HepG2 (cell line): ENCODE data around the gene IQCE. TPM values are rescaled to one million over a fixed set of nuclear protein-coding genes. Genes with fewer than 3 reads are reported as not detected.

ENCODE experiments used
- CTCF ChIP-seq: sonication (generic); formaldehyde crosslinking; IDR thresholded peaks from 2 replicates; pipeline ENCODE4 v1.5.0; 2020; ENCODE audit warnings: mild to moderate bottlenecking, missing genetic modification reagents, moderate library complexity
- EP300 ChIP-seq, 3 experiments: sonication (generic) in 1 of 3; formaldehyde crosslinking in 1 of 3; IDR thresholded peaks; 2 replicates each; pipeline versions ENCODE4 v1.5.1 to v1.6.1; 2011 to 2020; ENCODE audit warnings: low read depth in 2 of 3, low read length in 2 of 3, borderline replicate concordance in 1 of 3, improper control_type of control experiment in 1 of 3, mild to moderate bottlenecking in 1 of 3, missing genetic modification reagents in 1 of 3, moderate library complexity in 1 of 3
- GABPB1 ChIP-seq: IDR thresholded peaks from 2 replicates; pipeline ENCODE4 v1.6.1; 2016; ENCODE audit warnings: mild to moderate bottlenecking, missing genetic modification reagents, moderate library complexity, missing compliant biosample characterization
- HNF4G ChIP-seq, 2 experiments: sonication (generic) in 1 of 2; formaldehyde crosslinking in 1 of 2; IDR thresholded peaks; 2 replicates each; pipeline versions ENCODE4 v1.4.0 to v1.6.1; 2011 to 2020; ENCODE audit warnings: borderline replicate concordance in 2 of 2, low read depth in 2 of 2, mild to moderate bottlenecking in 2 of 2, low read length in 1 of 2, missing genetic modification reagents in 1 of 2, moderate library complexity in 1 of 2
- JDP2 ChIP-seq: sonication (generic); formaldehyde crosslinking; IDR thresholded peaks from 2 replicates; pipeline ENCODE4 v1.8.1; 2022; ENCODE audit warnings: missing genetic modification reagents, borderline replicate concordance
- KDM5B ChIP-seq: sonication (generic); formaldehyde crosslinking; IDR thresholded peaks from 2 replicates; pipeline ENCODE4 v1.4.0; 2020; ENCODE audit warnings: missing genetic modification reagents, mild to moderate bottlenecking, borderline replicate concordance
- LRRFIP1 ChIP-seq: sonication (generic); formaldehyde crosslinking; conservative IDR thresholded peaks from 2 replicates; pipeline ENCODE4 v1.4.0; 2020; ENCODE audit warnings: missing genetic modification reagents
- MED1 ChIP-seq: sonication (generic); formaldehyde crosslinking; IDR thresholded peaks from 2 replicates; pipeline ENCODE4 v1.4.0; 2020; ENCODE audit warnings: missing genetic modification reagents
- PAF1 ChIP-seq: IDR thresholded peaks from 2 replicates; pipeline ENCODE4 v1.6.1; 2016; ENCODE audit warnings: missing genetic modification reagents, missing compliant biosample characterization
- REST ChIP-seq, 2 experiments: IDR thresholded peaks; 2 replicates each; pipeline ENCODE4 v1.6.1; 2011 to 2012; ENCODE audit warnings: low read length in 2 of 2, borderline replicate concordance in 1 of 2, low read depth in 1 of 2, mild to moderate bottlenecking in 1 of 2, moderate library complexity in 1 of 2
- REXO4 ChIP-seq: sonication (generic); formaldehyde crosslinking; IDR thresholded peaks from 2 replicates; pipeline ENCODE4 v1.8.0; 2022; ENCODE audit warnings: missing genetic modification reagents, mild to moderate bottlenecking, borderline replicate concordance
- SPEN ChIP-seq: sonication (generic); formaldehyde crosslinking; IDR thresholded peaks from 2 replicates; pipeline ENCODE4 v1.5.1; 2020; ENCODE audit warnings: low read depth, mild to moderate bottlenecking, missing genetic modification reagents
- ZBTB7B ChIP-seq: sonication (generic); formaldehyde crosslinking; IDR thresholded peaks from 2 replicates; pipeline ENCODE4 v1.4.0; 2020; ENCODE audit warnings: missing genetic modification reagents
- ZNF430 ChIP-seq: sonication (generic); formaldehyde crosslinking; IDR thresholded peaks from 2 replicates; pipeline ENCODE4 v1.9.0; 2021; ENCODE audit warnings: mild to moderate bottlenecking, missing genetic modification reagents
- ZNF556 ChIP-seq: sonication (generic); formaldehyde crosslinking; IDR thresholded peaks from 2 replicates; pipeline ENCODE4 v1.4.0; 2020; ENCODE audit warnings: mild to moderate bottlenecking, missing genetic modification reagents, borderline replicate concordance
- ZNF564 ChIP-seq: sonication (generic); formaldehyde crosslinking; IDR thresholded peaks from 2 replicates; pipeline ENCODE4 v1.8.1; 2023; ENCODE audit warnings: mild to moderate bottlenecking, missing genetic modification reagents
- ZNF576 ChIP-seq: sonication (generic); formaldehyde crosslinking; IDR thresholded peaks from 2 replicates; pipeline ENCODE4 v1.4.0; 2020; ENCODE audit warnings: mild to moderate bottlenecking, missing genetic modification reagents
- ZNF629 ChIP-seq: sonication (generic); formaldehyde crosslinking; conservative IDR thresholded peaks from 2 replicates; pipeline ENCODE4 v1.5.0; 2020; ENCODE audit warnings: missing genetic modification reagents
- ZNF709 ChIP-seq: sonication (generic); formaldehyde crosslinking; IDR thresholded peaks from 2 replicates; pipeline ENCODE4 v1.5.0; 2020; ENCODE audit warnings: mild to moderate bottlenecking, missing genetic modification reagents
- polyA plus RNA-seq, 8 experiments: library from polyadenylated mRNA; depleted of rRNA in 3 of 8; stranded (reverse) in 7 of 8; unstranded in 1 of 8; fragments of >200 nt; fragmentation: Illumina TruSeq in 4 of 8; extraction: Trizol in 4 of 8; gene quantifications; 2 replicates each; pipeline versions ENCODE4 v1.2.1 to v1.2.3, GENCODE V29; 2011 to 2016; ENCODE audit warnings: low read depth in 4 of 8, missing spikeins in 1 of 8, mixed read lengths in 1 of 8; ENCODE audit not compliant: insufficient read depth in 1 of 8
- total RNA-seq, 5 experiments: library from RNA; depleted of rRNA; stranded (reverse); fragments of >200 nt; fragmentation: Illumina TruSeq; extraction: Trizol; gene quantifications; 2 replicates each; pipeline ENCODE4 v1.2.3, GENCODE V29; 2016; ENCODE audit warnings: low read depth in 1 of 5

IQCE gene
- total and polyA plus RNA-seq, 2 of the 13 experiments (the other 11 are each of a cell fraction or from before 2014, with no cell fraction given): 1.5 to 2.5 TPM

GRCh38 chr7:2523941-2524807, 34.6 kb upstream of the IQCE start (continued):
- TF ChIP-seq LRRFIP1 (no peak), KDM5B (CRISPR knock-in tag) (0 out of 2 replicates have a peak, but pooled peaks have one; percentile 17), MED1 (CRISPR knock-in tag) (no peak), JDP2 (CRISPR knock-in tag) (no peak), ZNF629 (CRISPR knock-in tag) (0 out of 2 replicates have a peak, but pooled peaks have one; percentile 4), SPEN (CRISPR knock-in tag) (no peak), ZNF709 (CRISPR knock-in tag) (no peak), ZNF564 (peak; percentile 54; the same call in 1 of the 2 replicates), PAF1 (CRISPR knock-in tag) (no peak), EP300 (IDR thresholded peaks at IDR 0.05; ENCODE audit: low read depth in 2 of 2, low read length in 2 of 2) (no peak), EP300 (CRISPR knock-in tag; IDR thresholded peaks at IDR 0.05; ENCODE audit: borderline replicate concordance) (no peak), REST (IDR thresholded peaks at IDR 0.05; ENCODE audit: borderline replicate concordance in 1 of 2, low read depth in 1 of 2, low read length in 2 of 2) (no peak), HNF4G (IDR thresholded peaks at IDR 0.05; ENCODE audit: borderline replicate concordance, low read depth, low read length) (no peak), HNF4G (CRISPR knock-in tag; IDR thresholded peaks at IDR 0.05; ENCODE audit: borderline replicate concordance, low read depth) (no peak), ZNF556 (CRISPR knock-in tag) (0 out of 2 replicates have a peak, but pooled peaks have one; percentile 40), REXO4 (no peak), ZNF430 (peak; percentile 70; the same call in 1 of the 2 replicates), ZBTB7B (CRISPR knock-in tag) (peak; percentile 18; the same call in 1 of the 2 replicates), ZNF576 (CRISPR knock-in tag) (no peak), CTCF (CRISPR knock-in tag) (no peak), GABPB1 (peak; percentile 38; the same call in 1 of the 2 replicates)
